Suprapubic skin (tissue), 4 donors: ENCODE data around the gene C1orf198. TPM values are rescaled to one million over a fixed set of nuclear protein-coding genes. Genes with fewer than 3 reads are reported as not detected.

Experiments used
- DNase-seq, 2 donors: peaks; one replicate each; pipeline ENCODE4 v3.0.0-alpha.2; 2019; ENCODE audit warnings: low spot score in 2 of 2
- H3K27ac ChIP-seq: fragments of 200-600 bp; sonication (generic); one replicate; pipeline ENCODE4 v1.5.1; 2019
- H3K27me3 ChIP-seq: fragments of 200-600 bp; sonication (generic); one replicate; pipeline ENCODE4 v1.5.1; 2019
- H3K36me3 ChIP-seq: fragments of 200-600 bp; sonication (generic); one replicate; pipeline ENCODE4 v1.5.1; 2019
- H3K4me1 ChIP-seq: fragments of 200-600 bp; sonication (generic); one replicate; pipeline ENCODE4 v1.5.1; 2019
- H3K4me3 ChIP-seq: fragments of 200-600 bp; sonication (generic); one replicate; pipeline ENCODE4 v1.5.1; 2019; ENCODE audit warnings: mild to moderate bottlenecking
- H3K9me3 ChIP-seq: fragments of 200-600 bp; sonication (generic); one replicate; pipeline ENCODE4 v1.5.1; 2019
- CTCF ChIP-seq, 2 donors: fragments of 200-600 bp in 1 of 2; fragments of 450-650 bp in 1 of 2; sonication (generic) in 1 of 2; IDR thresholded peaks; one replicate each; pipeline ENCODE4 v1.5.1; 2016 to 2019; ENCODE audit warnings: antibody characterized with exemption in 2 of 2, mild to moderate bottlenecking in 1 of 2, moderate library complexity in 1 of 2
- EP300 ChIP-seq: sonication (generic); formaldehyde crosslinking; IDR thresholded peaks from one replicate; pipeline ENCODE4 v1.6.1; 2017; ENCODE audit warnings: antibody characterized with exemption
- POLR2A ChIP-seq, 2 donors: fragments of 450-650 bp; IDR thresholded peaks; one replicate each; pipeline ENCODE4 v1.6.1; 2017; ENCODE audit warnings: antibody characterized with exemption in 2 of 2, mild to moderate bottlenecking in 2 of 2, moderate library complexity in 2 of 2
- POLR2AphosphoS5 ChIP-seq, 3 donors: sonication (generic); formaldehyde crosslinking; IDR thresholded peaks; one replicate each; pipeline ENCODE4 v1.6.1; 2017; ENCODE audit warnings: antibody characterized with exemption in 3 of 3
- WGBS: methylation state at CpG from one replicate; pipeline ENCODE4 v1.1.5; 2018; 5-methylcytosine and 5-hydroxymethylcytosine counted together
- total RNA-seq, 4 donors: library from RNA; depleted of rRNA; stranded (reverse); fragments of >200 nt; gene quantifications; one replicate each; pipeline ENCODE4 v1.1.0, GENCODE V29; 2016

The C1orf198 gene
- total RNA-seq, 4 donors from 2014 or later, result 42.7 to 70.1 (median 52.5) TPM

- WGBS, result 15% methylated on average over 1 of the region's 1 CpG
- DNase-seq, result no peak
- Histone ChIP-seq H3K4me1 (peaks cover 21% of the 10 kb centered on the region), H3K36me3 (no peaks in the 10 kb centered on the region), H3K27ac (no peak overlapping the region), H3K4me3 (no peak overlapping the region), H3K27me3 (no peaks in the 10 kb centered on the region), H3K9me3 (no peaks in the 10 kb centered on the region)
- TF ChIP-seq CTCF (IDR thresholded peaks at IDR 0.05), result no peak
- no peak for TF ChIP-seq POLR2AphosphoS5 (IDR thresholded peaks at IDR 0.05)
- no peak for TF ChIP-seq POLR2A (IDR thresholded peaks at IDR 0.05)
- no peak for TF ChIP-seq EP300
These were observed 35.8 kb downstream of the C1orf198 start for GRCh38 chr1:230832476-230832875.

- DNase-seq, result no peak
- TF ChIP-seq POLR2AphosphoS5 (IDR thresholded peaks at IDR 0.05) (no peak), EP300 (no peak), CTCF (IDR thresholded peaks at IDR 0.05) (no peak), POLR2A (IDR thresholded peaks at IDR 0.05) (no peak)
- Histone ChIP-seq H3K36me3 (no peaks in the 10 kb centered on the region), H3K27ac (no peak overlapping the region), H3K4me1 (peaks cover 26% of the 10 kb centered on the region), H3K9me3 (no peaks in the 10 kb centered on the region), H3K4me3 (no peak overlapping the region), H3K27me3 (no peaks in the 10 kb centered on the region)
- WGBS, result 45% methylated on average over 1 of the region's 1 CpG
These were observed 36.5 kb downstream of the C1orf198 start for GRCh38 chr1:230831771-230832170.

- no peak for DNase-seq
- no peak for TF ChIP-seq POLR2AphosphoS5 (IDR thresholded peaks at IDR 0.05)
- TF ChIP-seq EP300, result no peak
- TF ChIP-seq POLR2A (IDR thresholded peaks at IDR 0.05), result no peak
- no peak for TF ChIP-seq CTCF (IDR thresholded peaks at IDR 0.05)
- no peak overlapping the region for H3K4me3 ChIP-seq
- peaks cover 60% of the 10 kb centered on the region for H3K4me1 ChIP-seq
- no peaks in the 10 kb centered on the region for H3K36me3 ChIP-seq
- WGBS, result 90% methylated on average over 4 of the region's 4 CpGs
- H3K27me3 ChIP-seq, result no peaks in the 10 kb centered on the region
- H3K27ac ChIP-seq, result no peak overlapping the region
- no peaks in the 10 kb centered on the region for H3K9me3 ChIP-seq
These were observed 39.9 kb downstream of the C1orf198 start for GRCh38 chr1:230828421-230828820.

- no peaks in the 10 kb centered on the region for H3K9me3 ChIP-seq
- WGBS, result 74% methylated on average over 5 of the region's 5 CpGs
- peaks cover 66% of the 10 kb centered on the region for H3K4me1 ChIP-seq
- TF ChIP-seq EP300 (no peak), CTCF (IDR thresholded peaks at IDR 0.05) (no peak), POLR2A (IDR thresholded peaks at IDR 0.05) (no peak), POLR2AphosphoS5 (IDR thresholded peaks at IDR 0.05) (no peak)
- H3K36me3 ChIP-seq, result no peaks in the 10 kb centered on the region
- no peak overlapping the region for H3K4me3 ChIP-seq
- DNase-seq, result no peak
- no peaks in the 10 kb centered on the region for H3K27me3 ChIP-seq
- no peak overlapping the region for H3K27ac ChIP-seq
These were observed 40.5 kb downstream of the C1orf198 start for GRCh38 chr1:230827801-230828200.

GRCh38 chr1:230827081-230827681 is 41.1 kb downstream of the C1orf198 start:
- Histone ChIP-seq H3K9me3 (no peaks in the 10 kb centered on the region), H3K27ac (no peak overlapping the region), H3K36me3 (no peaks in the 10 kb centered on the region), H3K4me3 (no peak overlapping the region), H3K4me1 (peaks cover 69% of the 10 kb centered on the region), H3K27me3 (no peaks in the 10 kb centered on the region)
- TF ChIP-seq EP300, result no peak
- TF ChIP-seq CTCF (IDR thresholded peaks at IDR 0.05), result no peak
- no peak for TF ChIP-seq POLR2A (IDR thresholded peaks at IDR 0.05)
- TF ChIP-seq POLR2AphosphoS5 (IDR thresholded peaks at IDR 0.05), result no peak
- DNase-seq, result no peak
- WGBS, result 86% methylated on average over 6 of the region's 7 CpGs
